MM.1S (cell line): ENCODE measurements around the gene RYK.

Experiments used
- EZH2 ChIP-seq: fragments of 300-600 bp; sonication (generic); optimal IDR thresholded peaks from 2 replicates; pipeline ENCODE3; 2017; ENCODE audit warnings: low read depth, mild to moderate bottlenecking, antibody characterized with exemption, low read length, mixed read lengths
- TF ChIP-seq, protein P1 (sequence below): fragments of 300-600 bp; sonication (generic); IDR thresholded peaks from 2 replicates; pipeline ENCODE4 v1.5.1; 2016; ENCODE audit warnings: antibody characterized with exemption, low read length, mixed read lengths

- TF ChIP-seq, protein P1, sequence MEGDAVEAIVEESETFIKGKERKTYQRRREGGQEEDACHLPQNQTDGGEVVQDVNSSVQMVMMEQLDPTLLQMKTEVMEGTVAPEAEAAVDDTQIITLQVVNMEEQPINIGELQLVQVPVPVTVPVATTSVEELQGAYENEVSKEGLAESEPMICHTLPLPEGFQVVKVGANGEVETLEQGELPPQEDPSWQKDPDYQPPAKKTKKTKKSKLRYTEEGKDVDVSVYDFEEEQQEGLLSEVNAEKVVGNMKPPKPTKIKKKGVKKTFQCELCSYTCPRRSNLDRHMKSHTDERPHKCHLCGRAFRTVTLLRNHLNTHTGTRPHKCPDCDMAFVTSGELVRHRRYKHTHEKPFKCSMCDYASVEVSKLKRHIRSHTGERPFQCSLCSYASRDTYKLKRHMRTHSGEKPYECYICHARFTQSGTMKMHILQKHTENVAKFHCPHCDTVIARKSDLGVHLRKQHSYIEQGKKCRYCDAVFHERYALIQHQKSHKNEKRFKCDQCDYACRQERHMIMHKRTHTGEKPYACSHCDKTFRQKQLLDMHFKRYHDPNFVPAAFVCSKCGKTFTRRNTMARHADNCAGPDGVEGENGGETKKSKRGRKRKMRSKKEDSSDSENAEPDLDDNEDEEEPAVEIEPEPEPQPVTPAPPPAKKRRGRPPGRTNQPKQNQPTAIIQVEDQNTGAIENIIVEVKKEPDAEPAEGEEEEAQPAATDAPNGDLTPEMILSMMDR, result no peak
- TF ChIP-seq EZH2, result no peak
Measured at GRCh38 chr3:134198414-134198813, 52.2 kb downstream of the RYK start.
